ENCODE measurements around the gene OOSP1. TPM values are rescaled to one million over a fixed set of nuclear protein-coding genes. Genes with fewer than 3 reads are reported as not detected.

Gene OOSP1
- total RNA-seq, 1 donor from 2014 or later = not detected

GRCh38 chr11:59918987-59919589 lies 19.1 kb upstream of the OOSP1 start:
- no peak overlapping the region for H3K27ac Mint-ChIP-seq

GRCh38 chr11:59923813-59924212 lies 14.4 kb upstream of the OOSP1 start:
- no peak overlapping the region for H3K9ac ChIP-seq
- no peaks in the 10 kb centered on the region for H3F3A ChIP-seq (ENCODE audit: low read depth)
- no peaks in the 10 kb centered on the region for H3K27me3 ChIP-seq
- H3K4me2 ChIP-seq = no peak overlapping the region
- Mint-ChIP-seq H3K27ac (no peak overlapping the region), H3K4me1 (no peaks in the 10 kb centered on the region), H3K36me3 (no peaks in the 10 kb centered on the region), H3K4me3 (no peak overlapping the region), H3K9me3 (peaks cover 23% of the 10 kb centered on the region), H3K27me3 (ENCODE audit: insufficient read depth, low read depth) (peaks cover 2% of the 10 kb centered on the region)
- no peak overlapping the region for H2AFZ ChIP-seq (replicated peaks)
- no peak overlapping the region for H3K27ac ChIP-seq
- no peaks in the 10 kb centered on the region for H4K20me1 ChIP-seq (ENCODE audit: low read depth)
- H3K9me3 ChIP-seq (ENCODE audit: low read depth) = no peaks in the 10 kb centered on the region
- no peaks in the 10 kb centered on the region for H3K4me1 ChIP-seq
- no peak for DNase-seq (ENCODE audit: low spot score)
- TF ChIP-seq CTCF (IDR thresholded peaks at IDR 0.05) = no peak
- no peak for TF ChIP-seq EZH2phosphoT487 (IDR thresholded peaks at IDR 0.05)
- TF ChIP-seq EZH2 (IDR thresholded peaks at IDR 0.05) = no peak
- H3K36me3 ChIP-seq = no peaks in the 10 kb centered on the region
- no peak overlapping the region for H3K4me3 ChIP-seq
- no peaks in the 10 kb centered on the region for H3K79me2 ChIP-seq (ENCODE audit: low read depth)

More at GRCh38 chr11:59918987-59919589, 19.1 kb upstream of the OOSP1 start:
- no peaks in the 10 kb centered on the region for H3K9me3 ChIP-seq (ENCODE audit: low read depth)
- peaks cover 2% of the 10 kb centered on the region for H3K27me3 Mint-ChIP-seq (ENCODE audit: insufficient read depth, low read depth)
- H3K4me3 Mint-ChIP-seq = no peak overlapping the region
- H3K36me3 ChIP-seq = no peaks in the 10 kb centered on the region
- H3K4me1 ChIP-seq = no peaks in the 10 kb centered on the region
- H4K20me1 ChIP-seq (ENCODE audit: low read depth) = no peaks in the 10 kb centered on the region
- H3K4me1 Mint-ChIP-seq = no peaks in the 10 kb centered on the region
- H3K79me2 ChIP-seq (ENCODE audit: low read depth) = no peaks in the 10 kb centered on the region
- no peak overlapping the region for H3K27ac ChIP-seq
- H3K4me2 ChIP-seq = no peak overlapping the region
- no peaks in the 10 kb centered on the region for H3K36me3 Mint-ChIP-seq
- no peaks in the 10 kb centered on the region for H3F3A ChIP-seq (ENCODE audit: low read depth)
- no peak overlapping the region for H3K9ac ChIP-seq
- H3K4me3 ChIP-seq = no peak overlapping the region
- peaks cover 24% of the 10 kb centered on the region for H3K9me3 Mint-ChIP-seq
- H2AFZ ChIP-seq (replicated peaks) = no peak overlapping the region
- TF ChIP-seq CTCF (IDR thresholded peaks at IDR 0.05) (peak; percentile 62), EZH2 (IDR thresholded peaks at IDR 0.05) (no peak)
- H3K27me3 ChIP-seq = no peaks in the 10 kb centered on the region
- peak; percentile 33 for DNase-seq (ENCODE audit: low spot score)

GRCh38 chr11:59931688-59932087 lies 6.5 kb upstream of the OOSP1 start:
- no peaks in the 10 kb centered on the region for H3K27me3 ChIP-seq
- H3K79me2 ChIP-seq (ENCODE audit: low read depth) = no peaks in the 10 kb centered on the region
- no peak overlapping the region for H2AFZ ChIP-seq (replicated peaks)
- H3K4me2 ChIP-seq = no peak overlapping the region
- H3K9me3 Mint-ChIP-seq = peaks cover 3% of the 10 kb centered on the region
- H3K27ac ChIP-seq = no peak overlapping the region
- no peak overlapping the region for H3K9ac ChIP-seq
- H3K4me3 ChIP-seq = no peak overlapping the region
- H3K36me3 Mint-ChIP-seq = no peaks in the 10 kb centered on the region
- no peaks in the 10 kb centered on the region for H3K4me1 Mint-ChIP-seq
- H4K20me1 ChIP-seq (ENCODE audit: low read depth) = no peaks in the 10 kb centered on the region
- no peak overlapping the region for H3K27ac Mint-ChIP-seq
- TF ChIP-seq CTCF (IDR thresholded peaks at IDR 0.05) (no peak), EZH2phosphoT487 (IDR thresholded peaks at IDR 0.05) (no peak), EZH2 (IDR thresholded peaks at IDR 0.05) (no peak)
- H3K4me3 Mint-ChIP-seq = no peak overlapping the region
- H3K27me3 Mint-ChIP-seq (ENCODE audit: insufficient read depth, low read depth) = peaks cover 3% of the 10 kb centered on the region
- no peaks in the 10 kb centered on the region for H3K36me3 ChIP-seq
- H3K9me3 ChIP-seq (ENCODE audit: low read depth) = no peaks in the 10 kb centered on the region
- H3F3A ChIP-seq (ENCODE audit: low read depth) = no peaks in the 10 kb centered on the region
- no peak for DNase-seq (ENCODE audit: low spot score)
- H3K4me1 ChIP-seq = no peaks in the 10 kb centered on the region

Measured in neural progenitor cell (in vitro differentiated cells).